ENCODE measurements around the gene CLASP1.
"Not testable (repeated sequence)": the region's sequence is repeated elsewhere in the genome, so short reads cannot be mapped to it uniquely, and the experiment has no call there.

The CLASP1 gene

GRCh38 chr2:121613152-121613551 lies 36.1 kb downstream of the CLASP1 start:
- DNase-seq = no peak

DNA sequence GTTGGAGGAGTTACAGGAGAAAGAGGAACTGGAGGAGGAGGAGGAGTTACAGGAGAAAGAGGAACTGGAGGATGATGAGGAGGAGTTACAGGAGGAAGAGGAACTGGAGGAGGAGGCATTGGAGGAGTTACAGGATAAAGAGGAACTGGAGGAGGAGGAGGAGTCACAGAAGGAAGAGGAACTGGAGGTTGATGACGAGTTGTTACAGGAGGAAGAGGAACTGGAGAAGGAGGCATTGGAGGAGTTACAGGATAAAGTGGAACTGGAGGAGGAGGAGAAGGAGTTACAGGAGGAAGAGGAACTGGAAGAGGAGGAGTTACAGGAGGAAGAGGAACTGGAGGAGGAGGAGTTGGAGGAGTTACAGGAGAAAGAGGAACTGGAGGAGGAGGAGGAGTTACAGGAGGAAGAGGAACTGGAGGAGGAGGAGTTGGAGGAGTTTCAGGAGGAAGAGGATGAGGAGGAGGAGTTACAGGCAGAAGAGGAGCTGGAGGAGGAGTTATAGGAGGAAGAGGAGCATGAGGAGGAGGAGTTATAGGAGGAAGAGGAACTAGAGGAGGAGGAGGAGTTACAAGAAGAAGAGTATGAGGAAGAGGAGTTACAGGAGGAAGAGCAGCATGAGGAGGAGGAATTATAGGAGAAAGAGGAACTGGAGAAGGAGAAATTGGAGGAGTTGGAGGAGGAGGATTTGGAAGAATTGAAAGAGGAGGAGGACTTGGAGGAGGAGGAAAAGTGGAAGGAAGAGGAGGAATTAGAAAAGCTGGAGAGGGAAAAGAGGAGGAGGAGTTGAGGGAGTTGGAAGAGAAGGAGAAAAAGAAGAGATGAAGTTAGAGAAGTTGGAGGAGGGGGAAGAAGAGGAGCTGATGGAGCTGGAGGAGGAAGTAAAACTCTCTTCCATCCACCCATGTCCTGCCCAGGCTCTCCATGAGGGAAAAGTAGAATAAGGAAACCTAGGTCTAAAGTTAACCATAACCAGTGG lies 37.2 kb downstream of the CLASP1 start:
- DNase-seq = no peak

- DNase-seq = not testable (repeated sequence)
These were observed 38.1 kb downstream of the CLASP1 start for GRCh38 chr2:121611048-121611649.

GRCh38 chr2:121610487-121610874 lies 38.8 kb downstream of the CLASP1 start:
- not testable (repeated sequence) for DNase-seq

GRCh38 chr2:121608967-121609366 lies 40.3 kb downstream of the CLASP1 start:
- DNase-seq = no peak

DNA sequence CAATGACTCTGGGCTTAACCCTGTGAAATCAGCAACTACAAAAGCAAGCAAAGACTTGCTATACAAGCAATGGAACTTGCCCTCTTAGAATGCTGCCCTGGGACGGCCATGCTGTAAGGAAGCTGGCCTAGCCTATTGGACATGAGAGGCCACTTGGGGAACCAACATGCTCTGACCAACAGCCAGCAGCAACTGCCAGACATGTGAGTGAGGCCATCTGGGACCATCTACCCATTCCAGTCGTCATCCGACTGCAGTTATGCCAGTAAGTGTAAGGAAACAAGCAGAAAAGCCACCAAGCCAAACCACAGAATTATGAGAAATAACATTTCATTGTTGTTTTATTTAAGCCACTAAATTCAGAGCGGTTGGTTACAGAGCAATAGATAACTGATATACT lies 40.9 kb downstream of the CLASP1 start:
- no peak for DNase-seq

DNA sequence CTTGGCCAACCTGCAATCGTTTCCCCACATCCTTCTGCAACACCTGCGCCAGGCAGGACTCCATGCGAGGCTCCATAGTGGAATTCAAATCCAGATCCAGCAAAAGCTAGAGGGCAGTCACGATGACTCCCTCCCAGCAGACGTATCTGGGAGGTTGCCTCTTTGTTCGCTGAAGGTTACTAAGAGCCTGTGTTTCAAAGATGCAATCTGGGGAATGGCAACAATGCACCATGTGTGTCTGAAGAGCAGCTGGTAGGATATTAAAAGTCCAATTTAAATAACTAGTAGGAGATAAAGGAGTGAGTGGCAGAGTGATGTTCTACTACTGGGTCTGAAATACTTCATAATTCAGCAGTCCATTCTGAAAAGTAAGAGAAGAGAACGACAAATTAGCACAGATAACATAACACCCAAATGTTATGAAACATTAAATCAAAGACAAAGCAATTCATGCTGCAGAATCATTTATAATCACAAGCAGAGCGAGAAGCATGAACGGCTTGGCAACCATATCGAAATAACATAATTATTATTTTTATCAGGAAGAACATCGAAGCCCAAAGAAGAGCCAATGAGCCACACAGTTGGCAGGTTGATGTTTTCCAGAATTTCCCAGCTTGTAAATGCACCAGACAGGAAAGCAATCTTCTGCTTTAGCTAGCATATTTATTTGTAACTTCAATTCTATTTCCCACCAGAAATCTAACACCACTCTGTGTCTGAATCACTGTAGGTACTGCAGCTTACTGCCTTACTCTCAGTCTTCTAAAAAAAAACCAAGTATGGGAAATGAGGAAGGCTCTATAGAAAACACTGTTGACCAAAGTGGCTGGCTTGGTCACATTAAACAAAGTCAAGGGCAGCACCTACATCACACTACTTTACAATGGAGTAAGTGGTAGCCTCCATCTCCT lies 43.2 kb downstream of the CLASP1 start:
- DNase-seq = no peak

- no peak for DNase-seq
These were observed 46.1 kb downstream of the CLASP1 start for GRCh38 chr2:121603185-121603584.

- DNase-seq = no peak
These were observed 49.2 kb downstream of the CLASP1 start for GRCh38 chr2:121599963-121600651.

DNA sequence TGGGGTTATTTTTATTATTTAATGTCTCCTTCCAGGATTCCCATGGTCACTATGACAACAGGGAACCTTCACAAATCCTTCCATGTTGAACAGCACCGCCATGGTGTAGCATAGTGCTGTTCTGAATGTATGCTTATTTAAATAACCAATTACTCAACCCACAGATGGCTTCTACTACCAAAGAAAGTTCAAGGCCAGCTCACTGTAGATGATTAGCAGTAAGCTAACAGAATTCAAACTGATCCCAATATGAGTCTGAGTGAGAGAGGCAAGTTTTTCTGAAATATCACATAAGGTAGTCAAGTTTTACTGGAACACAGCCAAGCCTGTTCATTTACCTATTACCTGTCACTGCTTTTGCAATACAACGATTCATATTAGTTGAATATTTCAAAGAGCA lies 51.2 kb downstream of the CLASP1 start:
- DNase-seq = no peak

- DNase-seq = no peak
These were observed 52.8 kb downstream of the CLASP1 start for GRCh38 chr2:121596221-121597080.

DNA sequence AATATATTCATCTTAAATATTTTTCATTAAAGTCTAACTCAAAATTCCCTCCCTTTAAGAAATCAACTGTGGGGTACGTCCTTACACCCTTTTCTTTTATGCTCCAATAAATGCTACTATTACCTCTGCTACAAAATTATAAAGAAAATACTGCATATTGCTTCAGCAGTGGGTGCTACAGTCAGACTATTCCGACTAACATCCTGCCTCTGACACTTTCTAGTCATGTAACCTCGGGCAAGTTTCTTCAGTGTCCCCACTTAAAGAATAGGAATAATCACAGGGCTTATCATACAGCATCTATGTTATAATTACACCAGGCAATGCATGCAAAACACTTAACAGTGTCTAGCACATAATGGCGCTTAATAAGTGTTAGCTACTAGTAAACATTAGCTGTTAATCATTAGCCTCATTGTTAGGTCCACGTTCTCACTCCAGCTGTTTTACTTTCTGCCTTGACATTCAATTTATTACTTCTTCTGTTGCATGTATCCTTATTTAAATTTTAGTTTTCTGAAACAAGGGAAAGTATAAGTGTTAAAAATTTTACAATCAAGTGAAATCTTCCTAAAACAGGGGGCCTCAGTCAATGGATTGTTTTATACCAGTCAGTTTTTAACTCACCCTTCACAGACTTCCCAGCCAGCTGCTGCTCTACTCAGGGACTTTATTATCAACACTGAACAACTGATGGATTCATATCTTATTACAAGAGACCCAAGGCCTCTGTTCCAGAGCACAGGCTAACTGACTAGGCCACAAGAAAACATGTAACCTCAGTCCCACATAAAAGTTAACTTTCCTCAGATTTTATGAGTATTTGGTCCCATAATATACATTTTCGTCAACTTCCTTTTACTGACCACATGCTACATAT lies 54.0 kb downstream of the CLASP1 start:
- DNase-seq = no peak

DNA sequence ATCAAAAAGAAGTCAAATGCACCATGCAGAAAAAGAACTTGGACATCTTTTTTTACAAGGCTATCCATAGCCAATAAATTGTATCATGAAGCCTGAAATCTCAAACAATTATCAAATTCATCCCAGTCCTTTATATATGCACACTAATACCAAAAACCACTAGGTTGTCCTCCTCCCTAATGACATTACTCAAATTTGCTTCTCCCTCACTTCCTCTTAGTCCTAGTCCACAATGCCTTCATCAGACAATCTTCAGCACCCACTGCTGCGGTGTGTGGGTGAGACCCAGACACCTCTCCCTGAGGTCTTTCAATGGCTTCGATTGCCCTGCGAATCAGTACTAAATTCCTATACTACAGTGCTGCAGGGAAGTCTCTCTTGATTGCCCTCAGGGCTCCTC lies 58.1 kb downstream of the CLASP1 start:
- no peak for DNase-seq

GRCh38 chr2:121588357-121588756 lies 60.9 kb downstream of the CLASP1 start:
- no peak for DNase-seq

DNA sequence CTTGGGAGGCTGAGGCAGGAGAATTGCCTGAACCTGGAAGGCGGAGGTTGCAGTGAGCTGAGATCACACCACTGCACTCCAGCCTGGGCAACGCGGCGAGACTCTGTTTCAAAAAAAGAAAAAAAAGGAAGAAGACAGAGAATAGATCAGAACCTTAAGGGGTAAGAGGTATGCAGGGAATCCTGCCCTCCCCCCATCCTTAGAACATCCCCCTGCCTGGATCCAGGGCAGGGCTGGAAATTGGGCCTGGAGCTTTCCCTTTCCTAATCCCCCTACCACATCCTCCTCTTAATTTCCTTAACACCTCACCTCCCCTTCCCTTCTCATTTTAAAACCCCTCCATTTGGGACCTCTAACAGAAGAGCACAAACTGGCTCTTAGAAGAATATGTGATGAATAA lies 62.1 kb downstream of the CLASP1 start:
- no peak for DNase-seq

GRCh38 chr2:121584741-121585140 lies 64.5 kb downstream of the CLASP1 start:
- DNase-seq = no peak

DNA sequence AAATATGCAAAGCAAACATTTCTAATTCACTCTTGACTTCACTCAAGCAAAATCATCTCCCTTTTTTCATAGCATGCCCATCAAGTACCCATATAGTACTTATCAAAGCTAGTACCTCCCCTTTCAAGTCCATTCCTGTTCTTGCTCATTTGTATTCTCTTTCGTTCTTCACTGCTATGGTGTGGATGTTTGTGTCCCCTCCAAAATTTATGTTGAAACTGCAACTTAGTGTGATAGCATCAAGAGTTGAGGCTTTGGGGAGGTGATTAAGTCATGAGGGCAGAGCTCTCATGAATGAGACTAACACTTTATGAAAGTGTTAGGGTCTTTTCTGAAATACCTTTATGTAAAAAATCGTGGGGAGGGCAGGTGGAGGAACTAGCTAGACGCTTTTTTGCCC lies 65.7 kb downstream of the CLASP1 start:
- no peak for DNase-seq

DNA sequence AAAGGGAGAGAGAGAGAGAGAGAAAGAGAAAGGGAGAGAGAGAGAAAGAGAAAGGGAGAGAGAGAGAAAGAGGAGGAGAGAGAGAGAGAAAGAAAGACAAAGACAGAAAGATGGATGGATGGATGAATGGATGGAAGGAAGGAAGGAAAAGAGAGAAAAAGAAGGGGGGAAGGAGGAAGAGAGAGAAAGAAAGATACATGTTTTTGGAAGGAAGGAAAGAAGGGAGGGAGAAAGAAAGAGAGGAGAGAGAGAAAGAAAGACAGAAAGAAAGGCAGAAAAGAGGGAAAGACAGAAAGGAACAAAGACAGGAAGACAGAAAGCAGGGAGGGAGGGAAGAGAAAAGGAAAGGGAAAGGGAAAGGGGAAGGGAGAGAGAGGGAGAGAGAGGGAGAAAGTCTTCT lies 67.0 kb downstream of the CLASP1 start:
- DNase-seq = no peak

DNA sequence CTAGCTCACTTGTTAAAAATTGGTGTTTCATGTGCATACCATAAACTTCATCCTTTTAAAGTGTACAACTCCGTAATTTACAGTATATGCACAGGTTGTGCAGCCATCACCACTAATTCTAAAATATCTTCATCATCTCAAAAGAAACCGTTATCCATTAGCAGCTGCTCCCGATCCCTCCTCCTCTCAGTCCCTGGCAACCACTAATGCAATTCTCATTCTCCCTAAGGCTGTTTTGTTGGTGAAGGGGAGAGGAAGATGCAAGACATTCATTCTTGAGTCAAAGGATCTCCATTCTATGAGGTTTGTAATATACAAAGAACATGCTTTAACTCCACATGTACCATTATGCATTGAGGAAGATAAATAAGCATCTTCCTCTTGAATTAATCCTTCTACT lies 70.0 kb downstream of the CLASP1 start:
- no peak for DNase-seq

DNA sequence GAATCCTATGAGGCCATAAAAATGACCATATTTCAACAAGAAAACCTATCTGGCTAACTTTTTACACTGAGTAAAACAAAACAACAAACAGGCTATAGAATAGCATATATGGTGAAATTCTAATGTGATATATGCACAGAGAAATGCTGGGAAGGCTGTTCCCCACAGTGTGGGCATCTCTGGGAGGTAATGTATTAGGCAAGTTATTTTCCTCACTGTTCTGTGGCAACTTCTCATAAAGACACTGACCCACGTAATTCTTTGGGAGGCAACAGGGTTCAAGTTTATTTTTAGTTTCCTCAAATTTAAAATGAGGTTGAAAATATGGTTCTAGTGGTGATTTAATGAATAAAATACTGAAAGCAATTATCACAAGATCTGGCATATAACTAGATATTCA lies 71.9 kb downstream of the CLASP1 start:
- no peak for DNase-seq

GRCh38 chr2:121576263-121576662 lies 73.0 kb downstream of the CLASP1 start:
- DNase-seq = no peak
